Loucy (cell line): ENCODE results near the gene GSTP1.

Source experiments
- EZH2phosphoT487 ChIP-seq: fragments of 200-600 bp; IDR thresholded peaks from 2 replicates; pipeline ENCODE4 v1.6.1; 2018; ENCODE audit warnings: antibody characterized with exemption, mild to moderate bottlenecking, moderate library complexity, borderline replicate concordance
- TF ChIP-seq, protein P1 (sequence below): fragments of 200-600 bp; sonication (generic); conservative IDR thresholded peaks from 2 replicates; pipeline ENCODE4 v1.5.1; 2014; ENCODE audit warnings: mild to moderate bottlenecking, antibody characterized with exemption, low read length

DNA sequence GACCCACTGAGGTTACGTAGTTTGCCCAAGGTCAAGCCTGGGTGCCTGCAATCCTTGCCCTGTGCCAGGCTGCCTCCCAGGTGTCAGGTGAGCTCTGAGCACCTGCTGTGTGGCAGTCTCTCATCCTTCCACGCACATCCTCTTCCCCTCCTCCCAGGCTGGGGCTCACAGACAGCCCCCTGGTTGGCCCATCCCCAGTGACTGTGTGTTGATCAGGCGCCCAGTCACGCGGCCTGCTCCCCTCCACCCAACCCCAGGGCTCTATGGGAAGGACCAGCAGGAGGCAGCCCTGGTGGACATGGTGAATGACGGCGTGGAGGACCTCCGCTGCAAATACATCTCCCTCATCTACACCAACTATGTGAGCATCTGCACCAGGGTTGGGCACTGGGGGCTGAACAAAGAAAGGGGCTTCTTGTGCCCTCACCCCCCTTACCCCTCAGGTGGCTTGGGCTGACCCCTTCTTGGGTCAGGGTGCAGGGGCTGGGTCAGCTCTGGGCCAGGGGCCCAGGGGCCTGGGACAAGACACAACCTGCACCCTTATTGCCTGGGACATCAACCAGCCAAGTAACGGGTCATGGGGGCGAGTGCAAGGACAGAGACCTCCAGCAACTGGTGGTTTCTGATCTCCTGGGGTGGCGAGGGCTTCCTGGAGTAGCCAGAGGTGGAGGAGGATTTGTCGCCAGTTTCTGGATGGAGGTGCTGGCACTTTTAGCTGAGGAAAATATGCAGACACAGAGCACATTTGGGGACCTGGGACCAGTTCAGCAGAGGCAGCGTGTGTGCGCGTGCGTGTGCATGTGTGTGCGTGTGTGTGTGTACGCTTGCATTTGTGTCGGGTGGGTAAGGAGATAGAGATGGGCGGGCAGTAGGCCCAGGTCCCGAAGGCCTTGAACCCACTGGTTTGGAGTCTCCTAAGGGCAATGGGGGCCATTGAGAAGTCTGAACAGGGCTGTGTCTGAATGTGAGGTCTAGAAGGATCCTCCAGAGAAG is 1.6 kb downstream of the GSTP1 start:
- TF ChIP-seq, protein P1, sequence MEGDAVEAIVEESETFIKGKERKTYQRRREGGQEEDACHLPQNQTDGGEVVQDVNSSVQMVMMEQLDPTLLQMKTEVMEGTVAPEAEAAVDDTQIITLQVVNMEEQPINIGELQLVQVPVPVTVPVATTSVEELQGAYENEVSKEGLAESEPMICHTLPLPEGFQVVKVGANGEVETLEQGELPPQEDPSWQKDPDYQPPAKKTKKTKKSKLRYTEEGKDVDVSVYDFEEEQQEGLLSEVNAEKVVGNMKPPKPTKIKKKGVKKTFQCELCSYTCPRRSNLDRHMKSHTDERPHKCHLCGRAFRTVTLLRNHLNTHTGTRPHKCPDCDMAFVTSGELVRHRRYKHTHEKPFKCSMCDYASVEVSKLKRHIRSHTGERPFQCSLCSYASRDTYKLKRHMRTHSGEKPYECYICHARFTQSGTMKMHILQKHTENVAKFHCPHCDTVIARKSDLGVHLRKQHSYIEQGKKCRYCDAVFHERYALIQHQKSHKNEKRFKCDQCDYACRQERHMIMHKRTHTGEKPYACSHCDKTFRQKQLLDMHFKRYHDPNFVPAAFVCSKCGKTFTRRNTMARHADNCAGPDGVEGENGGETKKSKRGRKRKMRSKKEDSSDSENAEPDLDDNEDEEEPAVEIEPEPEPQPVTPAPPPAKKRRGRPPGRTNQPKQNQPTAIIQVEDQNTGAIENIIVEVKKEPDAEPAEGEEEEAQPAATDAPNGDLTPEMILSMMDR, result peak; percentile 40
- TF ChIP-seq EZH2phosphoT487, result no peak
